Erythroblast (primary cell): ENCODE measurements around the gene GPC6.

ENCODE experiments used
- DNase-seq, 2 experiments: peaks; one replicate each; lab custom pipeline; 2025; lab: John Stamatoyannopoulos, UW
- GATA1 ChIP-seq: IDR thresholded peaks from 2 replicates; pipeline ENCODE4 v1.6.1; 2011; ENCODE audit warnings: low read depth, mild to moderate bottlenecking, control low read depth, low read length, moderate library complexity
- POLR2A ChIP-seq: IDR thresholded peaks from 2 replicates; pipeline ENCODE4 v1.6.1; 2011; ENCODE audit warnings: mild to moderate bottlenecking, low read length

The GPC6 gene

DNA sequence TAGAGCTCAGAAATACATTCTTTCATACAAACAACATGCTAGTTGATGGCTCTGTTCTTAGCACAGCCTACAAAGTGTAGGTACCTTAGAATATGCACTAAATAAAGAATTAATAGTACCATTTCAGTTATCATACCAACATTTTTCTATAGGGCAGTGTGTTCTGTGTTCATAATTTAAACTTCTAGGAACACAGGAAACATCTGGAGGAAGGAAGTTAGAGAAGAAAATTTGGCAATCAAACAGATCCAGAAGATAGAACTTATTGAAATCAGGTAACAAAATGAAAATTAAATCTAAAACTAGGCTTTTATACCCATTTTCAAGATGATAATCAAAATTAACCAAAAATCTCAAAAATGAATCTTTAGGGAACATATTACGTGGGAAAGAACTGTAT lies 725.3 kb downstream of the GPC6 start:
- DNase-seq: no peak
- TF ChIP-seq POLR2A (no peak), GATA1 (no peak)

- TF ChIP-seq POLR2A (no peak), GATA1 (no peak)
- no peak for DNase-seq
Measured at GRCh38 chr13:93953841-93954240, 727.2 kb downstream of the GPC6 start.

DNA sequence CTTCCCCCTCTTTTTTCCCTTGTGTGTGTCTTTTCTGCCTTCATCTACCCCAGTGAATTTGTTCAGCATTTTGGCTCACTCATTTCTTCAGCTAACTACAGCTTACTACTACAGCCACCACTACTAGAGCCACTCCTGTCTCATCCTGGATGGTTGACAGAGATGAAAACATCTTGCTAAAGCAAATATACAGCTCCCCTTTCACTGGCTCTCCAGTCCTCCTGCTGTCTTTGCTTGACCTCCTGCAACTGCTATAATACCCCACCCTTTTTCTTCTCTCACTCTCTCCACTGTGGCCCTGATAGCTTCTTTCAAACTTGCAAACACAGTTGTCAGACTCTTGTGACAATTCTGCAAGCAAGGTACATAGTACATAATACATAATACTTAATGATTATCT lies 729.3 kb downstream of the GPC6 start:
- no peak for TF ChIP-seq GATA1
- TF ChIP-seq POLR2A: no peak
- no peak for DNase-seq

- DNase-seq: no peak
- TF ChIP-seq GATA1 (no peak), POLR2A (no peak)
Measured at GRCh38 chr13:93956426-93956825, 729.8 kb downstream of the GPC6 start.

DNA sequence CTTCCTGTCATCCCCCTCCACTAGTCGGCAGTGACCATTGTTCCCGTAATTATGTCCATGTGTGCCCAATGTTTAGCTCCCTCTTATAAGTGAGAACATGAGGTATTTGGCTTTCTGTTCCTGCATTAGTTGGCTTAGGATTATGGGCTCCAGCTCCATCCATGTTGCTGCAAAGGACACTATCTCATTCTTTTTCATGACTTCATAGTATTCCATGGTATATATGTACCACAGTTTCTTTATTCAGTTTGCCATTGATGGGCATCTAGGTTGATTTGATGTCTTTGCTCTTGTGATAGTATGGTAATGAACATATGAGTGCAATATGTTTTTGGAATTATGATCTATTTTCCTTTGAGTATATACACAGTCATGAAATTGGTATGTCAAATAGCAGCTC lies 730.8 kb downstream of the GPC6 start:
- DNase-seq: no peak
- TF ChIP-seq GATA1 (no peak), POLR2A (no peak)

- TF ChIP-seq GATA1 (no peak), POLR2A (no peak)
- DNase-seq: no peak
Measured at GRCh38 chr13:93959796-93960533, 733.4 kb downstream of the GPC6 start.

GRCh38 chr13:93963266-93964145 lies 736.9 kb downstream of the GPC6 start:
- TF ChIP-seq POLR2A: no peak
- TF ChIP-seq GATA1: no peak
- DNase-seq: no peak

DNA sequence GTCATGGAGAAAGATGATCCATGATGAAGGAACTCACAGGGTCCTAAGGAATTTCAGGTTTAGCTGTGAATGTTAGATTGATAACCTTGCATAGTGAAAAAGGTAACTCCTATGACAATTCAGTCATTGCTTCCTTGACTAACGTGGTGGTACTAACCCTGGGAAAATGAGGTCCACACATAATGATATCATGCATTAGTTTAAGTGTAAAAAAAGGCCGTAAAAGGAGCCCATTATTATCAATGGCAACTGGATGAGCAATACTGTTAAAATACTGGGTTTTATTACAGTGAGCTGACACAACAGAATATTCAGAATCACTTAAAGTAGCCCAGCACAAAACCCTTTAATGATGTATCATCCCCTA lies 737.5 kb downstream of the GPC6 start:
- TF ChIP-seq GATA1 (no peak), POLR2A (no peak)
- no peak for DNase-seq

DNA sequence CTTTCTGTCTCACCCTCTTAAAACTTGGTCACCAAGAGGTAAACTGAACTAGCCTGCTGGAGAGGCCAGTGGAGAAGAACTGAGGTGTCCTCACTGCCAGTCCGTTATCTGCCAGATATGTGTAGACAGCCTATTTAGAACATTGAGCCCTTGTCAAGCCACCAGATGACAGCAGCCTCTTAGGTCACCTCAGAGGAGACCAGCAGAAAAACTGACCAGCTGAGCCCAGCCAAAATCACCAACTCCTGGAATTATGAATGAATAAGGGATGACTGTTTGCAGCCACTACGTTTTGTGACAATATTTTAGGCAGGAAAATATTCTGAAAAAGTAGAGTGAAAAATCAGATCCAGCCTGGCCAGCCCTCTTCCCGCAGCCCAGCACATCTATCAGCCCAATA lies 739.0 kb downstream of the GPC6 start:
- TF ChIP-seq GATA1 (no peak), POLR2A (no peak)
- DNase-seq: no peak

GRCh38 chr13:93966267-93966936 lies 739.8 kb downstream of the GPC6 start:
- DNase-seq: no peak
- no peak for TF ChIP-seq GATA1
- no peak for TF ChIP-seq POLR2A

DNA sequence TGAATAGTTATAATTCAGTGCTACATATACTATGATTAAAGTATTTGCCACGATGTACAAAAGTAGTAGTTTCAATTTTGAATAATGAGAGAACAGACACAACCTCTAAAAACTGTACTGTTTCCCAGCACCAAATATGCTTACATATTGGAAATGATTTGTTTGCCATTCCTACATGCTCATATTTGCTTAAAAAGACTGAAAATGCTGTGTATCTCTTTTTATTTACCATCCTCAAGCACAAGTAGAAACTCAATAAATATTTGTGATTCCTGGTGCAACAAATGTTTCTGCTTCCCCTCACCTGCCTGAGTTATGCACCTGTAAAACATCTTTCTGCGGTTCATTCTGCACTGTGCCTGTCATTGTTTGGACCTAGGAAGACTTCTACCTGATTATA lies 740.7 kb downstream of the GPC6 start:
- no peak for DNase-seq
- no peak for TF ChIP-seq POLR2A
- TF ChIP-seq GATA1: no peak

DNA sequence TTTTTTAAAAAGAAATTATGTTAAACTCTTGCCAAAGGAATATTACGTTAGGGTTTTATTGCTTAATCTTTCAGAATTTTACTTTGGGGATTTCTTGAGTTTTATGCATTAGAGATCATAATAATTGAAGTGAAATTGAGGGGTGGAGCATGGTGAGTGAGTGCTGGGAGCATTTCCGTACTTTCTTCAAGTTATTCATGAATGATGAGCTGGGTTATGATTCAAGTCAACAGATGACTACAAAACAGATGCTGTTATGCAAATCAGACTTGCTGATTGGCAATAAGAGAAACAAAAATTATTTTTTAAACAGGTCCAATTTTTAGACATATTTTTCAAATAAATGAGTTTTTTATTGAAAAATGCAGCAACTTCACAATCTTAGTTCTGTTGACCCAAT lies 748.6 kb downstream of the GPC6 start:
- no peak for TF ChIP-seq GATA1
- no peak for TF ChIP-seq POLR2A
- DNase-seq: no peak

DNA sequence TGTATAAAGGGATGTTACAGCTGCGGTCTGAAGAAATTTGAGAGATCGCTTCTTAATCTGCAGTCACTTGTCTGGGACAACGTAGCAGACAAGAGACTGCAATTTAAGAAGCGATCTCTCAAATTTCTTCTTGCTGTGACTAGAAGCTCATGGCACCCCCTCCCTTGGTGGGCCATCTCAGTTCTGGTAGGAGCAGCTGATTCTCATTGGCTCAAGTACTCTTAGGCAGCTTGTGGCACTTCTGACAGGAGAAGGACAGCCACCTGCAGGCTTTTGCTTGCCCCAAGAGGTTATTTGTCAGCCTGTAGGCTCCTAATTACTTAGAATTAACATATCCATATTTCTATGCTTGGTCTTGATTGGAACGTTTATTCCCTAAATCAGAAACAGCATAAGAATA lies 749.9 kb downstream of the GPC6 start:
- TF ChIP-seq GATA1 (no peak), POLR2A (no peak)
- no peak for DNase-seq

GRCh38 chr13:93977986-93978385 lies 751.4 kb downstream of the GPC6 start:
- DNase-seq: no peak
- TF ChIP-seq POLR2A: no peak
- no peak for TF ChIP-seq GATA1

DNA sequence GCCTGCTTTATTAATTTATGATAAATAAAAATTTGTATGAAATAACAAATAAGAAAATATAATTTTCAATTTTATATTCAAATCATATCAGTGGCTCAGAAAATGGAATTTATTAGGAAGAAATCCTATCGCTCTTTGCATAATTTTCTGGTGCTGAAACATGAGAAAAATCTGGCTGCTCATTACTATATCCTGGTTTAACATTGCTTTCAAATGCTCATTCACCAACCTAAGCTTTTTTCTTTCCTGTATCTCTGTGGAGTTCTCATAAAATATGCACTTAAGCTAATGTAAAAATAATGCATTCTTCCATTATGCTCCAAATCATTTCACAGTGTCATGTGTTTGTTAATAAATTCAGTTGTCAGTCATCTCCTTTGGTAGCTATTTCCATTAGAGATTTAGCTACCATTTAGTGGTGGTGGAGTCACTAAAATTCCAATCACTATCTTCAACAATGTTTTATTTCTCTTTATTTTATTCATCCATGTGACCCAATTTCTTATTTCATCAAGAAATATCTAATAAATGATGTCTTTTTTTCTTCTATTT lies 754.9 kb downstream of the GPC6 start:
- TF ChIP-seq POLR2A (no peak), GATA1 (no peak)
- no peak for DNase-seq
